ENCODE results near the gene STMN3.

The STMN3 gene

DNA sequence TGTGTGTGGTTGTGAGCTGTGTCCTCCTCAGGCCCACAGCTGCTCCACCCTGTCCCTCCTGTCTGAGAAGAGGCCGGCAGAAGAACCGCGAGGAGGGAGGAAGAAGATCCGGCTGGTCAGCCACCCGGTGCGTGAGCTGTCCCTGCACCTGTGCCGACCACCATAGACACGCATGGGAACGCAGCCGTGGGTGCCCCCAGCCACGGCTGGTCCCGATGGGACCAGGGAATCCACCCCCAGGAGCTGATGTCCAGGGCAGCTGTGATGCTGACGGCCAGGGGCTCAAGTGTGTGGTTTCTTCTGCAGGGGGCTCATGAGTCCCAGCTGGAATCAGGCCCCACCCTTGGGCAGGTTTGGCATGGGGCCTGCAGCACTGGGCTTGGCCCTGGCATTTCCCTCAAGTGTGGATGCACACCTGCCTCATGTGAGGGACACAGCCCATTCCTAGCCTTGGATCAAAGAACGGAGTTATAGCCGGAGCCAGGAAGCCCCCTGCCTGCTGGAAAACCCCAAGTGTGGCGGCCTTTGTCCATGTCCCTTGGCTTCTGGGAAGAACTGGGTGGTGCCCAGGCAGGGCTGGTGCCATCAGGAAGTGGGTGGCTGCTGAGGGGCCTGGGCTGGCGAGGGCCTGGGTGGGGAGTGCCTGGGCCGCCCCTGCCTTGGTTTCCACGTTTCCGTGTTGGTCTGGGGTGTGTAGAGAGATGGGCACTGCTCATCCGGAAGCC, 38.6 kb upstream of the STMN3 start:
- DNase-seq (ENCODE audit: low read depth in 1 of 2, low spot score in 1 of 2), result no peak
- Histone ChIP-seq H3K27me3 (ENCODE audit: insufficient read depth, poor library complexity, severe bottlenecking) (no peaks in the 10 kb centered on the region), H3K4me3 (replicated peaks; ENCODE audit: insufficient read depth, low read length) (no peak overlapping the region), H3K27ac (replicated peaks) (no peak overlapping the region)
- TF ChIP-seq GABPA (IDR thresholded peaks at IDR 0.05; ENCODE audit: low read depth) (no peak), CTCF (IDR thresholded peaks at IDR 0.05; ENCODE audit: insufficient read depth, low read length) (no peak), SPI1 (IDR thresholded peaks at IDR 0.05; ENCODE audit: borderline replicate concordance, low read depth) (no peak), POLR2AphosphoS5 (IDR thresholded peaks at IDR 0.05; ENCODE audit: low read depth) (peak; percentile 17)
- TF ChIP-seq, protein P1, sequence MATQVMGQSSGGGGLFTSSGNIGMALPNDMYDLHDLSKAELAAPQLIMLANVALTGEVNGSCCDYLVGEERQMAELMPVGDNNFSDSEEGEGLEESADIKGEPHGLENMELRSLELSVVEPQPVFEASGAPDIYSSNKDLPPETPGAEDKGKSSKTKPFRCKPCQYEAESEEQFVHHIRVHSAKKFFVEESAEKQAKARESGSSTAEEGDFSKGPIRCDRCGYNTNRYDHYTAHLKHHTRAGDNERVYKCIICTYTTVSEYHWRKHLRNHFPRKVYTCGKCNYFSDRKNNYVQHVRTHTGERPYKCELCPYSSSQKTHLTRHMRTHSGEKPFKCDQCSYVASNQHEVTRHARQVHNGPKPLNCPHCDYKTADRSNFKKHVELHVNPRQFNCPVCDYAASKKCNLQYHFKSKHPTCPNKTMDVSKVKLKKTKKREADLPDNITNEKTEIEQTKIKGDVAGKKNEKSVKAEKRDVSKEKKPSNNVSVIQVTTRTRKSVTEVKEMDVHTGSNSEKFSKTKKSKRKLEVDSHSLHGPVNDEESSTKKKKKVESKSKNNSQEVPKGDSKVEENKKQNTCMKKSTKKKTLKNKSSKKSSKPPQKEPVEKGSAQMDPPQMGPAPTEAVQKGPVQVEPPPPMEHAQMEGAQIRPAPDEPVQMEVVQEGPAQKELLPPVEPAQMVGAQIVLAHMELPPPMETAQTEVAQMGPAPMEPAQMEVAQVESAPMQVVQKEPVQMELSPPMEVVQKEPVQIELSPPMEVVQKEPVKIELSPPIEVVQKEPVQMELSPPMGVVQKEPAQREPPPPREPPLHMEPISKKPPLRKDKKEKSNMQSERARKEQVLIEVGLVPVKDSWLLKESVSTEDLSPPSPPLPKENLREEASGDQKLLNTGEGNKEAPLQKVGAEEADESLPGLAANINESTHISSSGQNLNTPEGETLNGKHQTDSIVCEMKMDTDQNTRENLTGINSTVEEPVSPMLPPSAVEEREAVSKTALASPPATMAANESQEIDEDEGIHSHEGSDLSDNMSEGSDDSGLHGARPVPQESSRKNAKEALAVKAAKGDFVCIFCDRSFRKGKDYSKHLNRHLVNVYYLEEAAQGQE (IDR thresholded peaks at IDR 0.05; ENCODE audit: insufficient replicate concordance, low read depth), result no peak

DNA sequence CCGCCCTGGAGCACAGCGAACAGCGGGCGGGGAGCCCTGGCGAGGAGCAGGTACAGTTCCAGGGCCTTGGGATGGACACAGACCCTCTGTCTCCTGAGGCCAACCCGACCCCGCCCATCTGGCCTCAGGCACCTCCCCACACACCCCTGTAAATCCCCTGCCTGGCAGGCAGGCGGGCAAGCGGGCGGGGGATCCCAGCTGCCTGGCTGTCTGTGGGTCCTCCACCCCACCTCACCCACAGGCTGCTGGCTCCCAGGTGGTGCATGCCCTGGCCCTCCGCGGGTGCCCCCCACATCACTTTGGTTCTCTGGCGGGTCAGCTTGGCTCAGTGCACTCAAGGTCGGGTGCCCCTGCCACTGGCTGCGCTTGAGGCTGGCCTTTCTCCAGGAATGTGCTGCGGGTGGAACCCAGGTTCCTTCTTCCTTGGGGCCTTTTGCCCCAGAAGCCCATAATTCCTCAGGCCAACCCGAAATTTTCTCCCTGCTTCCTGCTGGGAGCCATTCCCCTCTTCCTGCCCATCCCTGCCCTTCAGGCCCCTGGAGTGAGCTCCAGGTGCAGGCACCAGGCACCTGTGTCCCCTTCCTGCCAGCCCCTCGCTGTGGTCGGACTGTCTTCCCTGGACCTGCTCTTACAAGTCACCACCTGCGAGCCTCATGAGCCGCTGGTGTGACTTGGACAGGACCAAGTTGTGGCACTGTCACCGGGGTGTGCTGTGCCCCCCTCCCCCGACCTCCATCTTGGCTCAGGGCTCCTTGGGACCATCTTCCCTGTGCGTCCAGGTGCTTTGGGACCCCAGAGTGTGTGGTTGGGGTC, 37.9 kb upstream of the STMN3 start:
- Histone ChIP-seq H3K27me3 (ENCODE audit: insufficient read depth, poor library complexity, severe bottlenecking) (no peaks in the 10 kb centered on the region), H3K27ac (replicated peaks) (no peak overlapping the region), H3K4me3 (replicated peaks; ENCODE audit: insufficient read depth, low read length) (no peak overlapping the region)
- TF ChIP-seq CTCF (IDR thresholded peaks at IDR 0.05; ENCODE audit: insufficient read depth, low read length) (no peak), POLR2AphosphoS5 (IDR thresholded peaks at IDR 0.05; ENCODE audit: low read depth) (no peak)
- DNase-seq (ENCODE audit: low read depth in 1 of 2, low spot score in 1 of 2), result no peak

DNA sequence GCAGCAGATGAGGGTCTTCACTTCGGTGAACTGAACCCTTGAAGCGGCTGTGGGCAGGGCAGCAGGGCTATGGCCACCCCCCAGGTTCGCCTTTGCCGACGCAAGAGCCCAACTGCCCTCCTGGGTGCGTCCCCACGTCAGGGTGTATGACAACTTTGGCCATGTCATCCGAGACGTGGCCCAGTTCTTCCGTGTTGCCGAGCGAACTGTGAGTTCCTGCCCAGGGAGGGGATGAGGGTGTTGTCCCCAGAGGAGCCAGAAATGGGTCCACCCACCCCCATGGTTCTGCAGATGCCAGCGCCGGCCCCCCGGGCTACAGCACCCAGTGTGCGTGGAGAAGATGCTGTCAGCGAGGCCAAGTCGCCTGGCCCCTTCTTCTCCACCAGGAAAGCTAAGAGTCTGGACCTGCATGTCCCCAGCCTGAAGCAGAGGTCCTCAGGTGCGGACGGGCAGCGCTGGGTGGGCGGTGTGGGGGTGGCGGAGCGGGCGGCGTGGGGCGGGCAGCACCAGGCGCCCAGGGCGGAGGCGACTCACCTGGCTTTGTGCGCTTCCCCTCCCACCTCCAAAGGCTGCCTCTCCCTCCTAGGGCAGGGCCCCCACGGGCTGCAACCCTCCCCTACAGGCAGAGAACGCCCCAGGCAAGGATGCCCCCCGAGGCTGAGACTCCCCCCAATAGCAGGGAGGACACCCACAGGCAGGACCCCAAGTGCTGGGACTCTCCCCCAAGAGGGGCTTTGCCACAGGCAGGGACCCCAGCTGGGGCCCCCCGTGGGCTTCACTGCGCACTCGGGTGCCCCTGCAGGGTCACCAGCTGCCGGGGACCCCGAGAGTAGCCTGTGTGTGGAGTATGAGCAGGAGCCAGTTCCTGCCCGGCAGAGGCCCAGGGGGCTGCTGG, 37.0 kb upstream of the STMN3 start:
- no peaks in the 10 kb centered on the region for H3K27me3 ChIP-seq (ENCODE audit: insufficient read depth, poor library complexity, severe bottlenecking)
- TF ChIP-seq POLR2AphosphoS5 (IDR thresholded peaks at IDR 0.05; ENCODE audit: low read depth) (no peak; the same call in 1 of the 2 replicates), GABPA (IDR thresholded peaks at IDR 0.05; ENCODE audit: low read depth) (no peak), SPI1 (IDR thresholded peaks at IDR 0.05; ENCODE audit: borderline replicate concordance, low read depth) (no peak), CTCF (IDR thresholded peaks at IDR 0.05; ENCODE audit: insufficient read depth, low read length) (no peak)
- TF ChIP-seq, protein P1 (IDR thresholded peaks at IDR 0.05; ENCODE audit: insufficient replicate concordance, low read depth), result no peak
- DNase-seq (ENCODE audit: low read depth in 1 of 2, low spot score in 1 of 2), result no peak
- H3K27ac ChIP-seq (replicated peaks), result no peak overlapping the region
- no peak overlapping the region for H3K4me3 ChIP-seq (replicated peaks; ENCODE audit: insufficient read depth, low read length)
